ENCODE measurements around the gene PUS1.
A peak's percentile ranks its signal among the peaks of the same experiment; 100 is the strongest.

The PUS1 gene

DNA sequence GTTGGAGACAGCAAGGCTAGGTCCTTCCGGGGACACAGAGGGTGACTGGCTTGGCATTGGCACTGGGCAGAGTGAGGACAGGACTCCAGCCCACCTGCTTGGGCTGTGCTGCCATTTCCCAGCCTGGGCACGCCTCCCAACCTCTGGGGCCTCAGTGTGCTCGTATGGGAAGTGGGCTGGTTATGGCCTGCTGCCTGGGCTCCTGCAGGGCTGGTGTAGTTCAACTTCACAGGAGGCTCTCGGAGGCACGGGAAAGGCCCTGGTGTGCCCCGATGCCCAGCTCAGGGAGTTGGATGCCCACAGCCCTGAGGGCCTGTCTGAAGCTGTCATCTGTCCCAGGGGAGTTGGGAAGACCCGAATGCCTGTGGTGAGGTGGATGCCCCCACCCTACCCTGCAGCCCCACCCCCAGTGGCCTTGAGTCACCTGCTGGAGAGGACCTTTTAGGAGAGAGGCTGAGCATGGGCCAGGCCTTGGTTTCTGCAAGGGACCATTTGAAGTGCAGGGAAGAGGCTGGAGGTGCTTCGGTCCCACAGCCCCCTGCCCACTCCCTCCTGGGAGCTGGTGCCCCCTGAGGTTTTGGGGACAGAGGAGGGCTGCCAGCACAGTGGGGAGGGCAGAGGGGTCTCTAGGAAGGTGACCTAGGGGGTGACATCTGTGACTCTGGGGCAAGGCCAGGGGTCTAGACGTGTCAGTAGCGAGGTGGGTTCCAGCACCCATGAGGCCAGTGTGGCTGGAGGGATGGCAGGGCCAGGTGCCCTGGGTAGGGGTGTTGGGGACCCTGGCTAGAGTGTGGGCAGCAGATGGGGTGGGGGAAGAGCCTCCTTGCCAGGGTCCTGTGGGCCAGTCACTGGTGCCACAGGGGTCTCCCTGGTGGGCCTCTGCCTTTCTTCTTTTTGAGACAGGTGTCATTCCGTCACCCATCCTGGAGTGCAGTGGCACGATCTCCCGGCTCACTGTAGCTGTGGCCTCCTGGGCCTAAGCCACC is 25.5 kb upstream of the PUS1 start:
- DNase-seq, result peak; percentile 20

DNA sequence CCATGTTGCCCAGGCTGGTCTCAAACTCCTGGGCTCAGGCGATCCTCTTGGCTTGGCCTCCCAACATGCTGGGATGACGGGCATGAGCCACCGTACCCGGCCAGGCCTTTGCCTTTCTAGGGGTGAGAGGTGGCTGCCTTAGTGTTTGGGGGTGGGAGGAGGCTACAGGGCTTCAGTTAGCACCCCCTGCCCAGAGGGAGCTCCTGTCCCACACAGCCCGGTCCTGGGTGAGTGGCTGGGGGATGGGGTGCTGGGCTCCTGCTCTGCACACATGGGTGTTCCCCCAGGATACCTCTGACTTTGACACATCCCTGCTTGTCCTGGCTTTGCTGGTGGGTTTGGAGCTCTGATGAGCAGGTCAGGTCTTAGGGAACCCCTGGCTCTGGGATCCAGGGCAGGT is 24.7 kb upstream of the PUS1 start:
- no peak for DNase-seq

DNA sequence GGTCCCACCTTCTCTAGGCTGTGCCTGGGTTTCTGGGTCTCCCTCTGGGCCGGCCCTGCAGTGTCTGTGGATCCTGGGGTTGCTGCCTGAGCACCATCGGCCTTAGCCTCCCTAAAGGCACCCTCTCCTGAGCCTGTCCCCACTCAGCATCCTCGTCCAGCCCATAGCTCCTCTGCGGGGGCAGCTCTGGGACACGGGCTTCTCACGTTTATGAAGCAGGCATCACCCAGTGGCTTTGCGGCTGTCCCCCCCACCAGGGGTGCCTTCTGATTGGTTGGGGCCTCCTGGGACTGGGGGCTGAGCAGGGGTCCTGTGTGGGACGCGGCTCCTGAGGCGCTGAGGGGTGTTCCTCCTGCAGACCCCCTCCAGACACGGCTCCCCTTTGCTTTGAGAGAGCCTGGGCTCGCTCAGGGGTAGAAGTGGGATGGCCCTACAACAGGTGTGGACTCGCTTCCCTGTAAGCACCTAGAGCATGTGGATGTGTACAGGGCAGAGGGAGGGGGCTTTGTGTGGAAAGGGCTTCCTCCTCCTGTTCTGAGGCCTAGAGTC is 23.9 kb upstream of the PUS1 start:
- no peak for DNase-seq

DNA sequence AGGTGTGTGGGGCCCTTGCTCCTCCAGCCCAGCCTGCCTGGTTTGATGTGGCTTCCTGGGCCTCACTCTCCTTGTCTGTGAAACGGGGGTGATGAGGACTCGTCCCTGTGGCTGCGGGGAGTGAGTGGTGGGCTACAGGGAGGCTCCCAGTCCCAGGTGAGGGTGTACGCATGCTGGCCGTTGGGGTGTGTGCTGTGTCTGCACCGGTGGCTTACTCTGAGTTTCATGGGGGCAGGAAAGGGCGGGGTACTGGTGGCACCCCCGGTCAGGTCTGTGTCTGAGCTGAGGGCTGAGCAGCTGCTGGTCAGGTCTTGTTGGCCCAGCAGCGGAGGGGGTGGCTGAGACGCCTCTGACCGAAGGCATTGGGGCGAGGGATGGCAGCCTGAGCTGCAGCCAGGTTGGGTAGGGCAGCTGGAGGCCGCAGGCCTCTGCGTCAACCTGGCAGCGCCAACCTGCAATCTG is 23.4 kb upstream of the PUS1 start:
- no peak for DNase-seq

DNA sequence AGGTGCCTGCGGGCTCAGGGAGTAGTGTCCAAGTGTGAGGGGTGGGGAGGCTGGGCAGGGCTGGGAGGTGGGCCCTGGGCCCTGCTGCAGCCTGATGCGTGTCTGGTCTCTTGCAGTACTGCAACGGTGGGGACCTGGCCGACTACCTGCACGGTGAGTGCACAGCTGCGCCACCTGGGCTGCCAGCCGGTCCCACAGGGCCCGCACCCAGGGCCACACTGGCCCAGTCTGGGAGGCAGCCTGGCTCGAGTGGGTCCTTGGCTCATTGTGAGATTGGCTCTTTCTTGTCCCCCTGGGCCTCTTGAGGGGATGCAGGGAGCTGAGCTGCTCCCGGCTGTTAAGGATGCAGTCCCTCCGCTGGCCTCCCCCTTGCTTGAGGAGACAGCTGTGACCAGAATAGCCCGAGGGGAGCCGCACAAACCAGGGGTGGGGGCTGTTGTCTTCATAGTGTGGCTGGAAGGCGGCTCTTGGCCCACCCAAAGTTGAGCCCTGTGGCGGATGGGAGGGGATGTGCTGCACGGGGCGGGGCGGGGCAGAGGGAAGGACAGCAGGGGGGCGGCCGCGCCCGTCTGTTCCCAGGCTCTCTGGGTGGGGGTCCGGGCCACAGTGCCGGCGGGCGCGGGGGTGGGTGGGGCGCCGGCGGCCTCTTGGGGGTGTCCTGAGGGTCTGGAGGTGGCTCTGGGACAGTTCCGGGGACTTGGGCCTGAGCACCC is 21.5 kb upstream of the PUS1 start:
- no peak for DNase-seq

DNA sequence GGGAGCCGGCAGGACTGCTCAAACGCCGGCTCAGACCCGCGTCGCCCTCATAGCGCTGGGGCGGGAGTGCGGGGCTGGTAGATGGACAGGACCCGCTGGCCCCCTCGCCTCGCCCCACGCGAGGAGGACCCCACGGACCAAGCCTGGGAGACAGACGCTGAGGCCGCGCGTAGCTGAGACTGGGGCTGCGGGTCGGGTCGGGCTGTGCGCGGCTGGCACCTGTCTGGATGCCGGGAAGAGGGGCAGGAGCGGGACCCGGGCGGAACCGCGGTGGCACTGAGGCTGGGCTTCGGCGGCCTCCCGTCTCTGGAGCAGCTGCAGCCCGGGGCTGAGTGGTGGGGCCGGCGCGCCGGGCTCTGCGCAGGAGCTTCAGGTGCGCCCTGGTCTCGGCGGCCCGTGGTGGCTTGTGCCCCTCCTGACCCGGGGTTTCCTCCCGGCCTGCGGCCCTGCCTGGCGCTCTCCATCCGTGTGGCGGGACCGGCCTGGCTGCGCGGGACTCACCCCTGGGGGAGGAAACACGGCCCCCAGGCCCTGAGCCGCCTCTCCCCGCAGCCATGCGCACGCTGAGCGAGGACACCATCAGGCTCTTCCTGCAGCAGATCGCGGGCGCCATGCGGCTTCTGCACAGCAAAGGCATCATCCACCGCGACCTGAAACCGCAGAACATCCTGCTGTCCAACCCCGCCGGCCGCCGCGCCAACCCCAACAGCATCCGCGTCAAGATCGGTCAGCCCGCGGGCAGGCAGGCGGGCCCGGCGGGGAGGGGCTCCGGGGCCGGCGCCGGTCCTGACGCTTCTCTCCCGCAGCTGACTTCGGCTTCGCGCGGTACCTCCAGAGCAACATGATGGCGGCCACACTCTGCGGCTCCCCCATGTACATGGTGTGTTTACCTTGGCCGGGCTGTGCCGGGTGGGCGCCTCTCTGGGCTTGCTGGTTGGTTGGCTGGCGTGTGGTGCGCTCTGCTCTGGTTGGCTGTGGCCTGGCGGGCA is 20.7 kb upstream of the PUS1 start:
- no peak for DNase-seq

DNA sequence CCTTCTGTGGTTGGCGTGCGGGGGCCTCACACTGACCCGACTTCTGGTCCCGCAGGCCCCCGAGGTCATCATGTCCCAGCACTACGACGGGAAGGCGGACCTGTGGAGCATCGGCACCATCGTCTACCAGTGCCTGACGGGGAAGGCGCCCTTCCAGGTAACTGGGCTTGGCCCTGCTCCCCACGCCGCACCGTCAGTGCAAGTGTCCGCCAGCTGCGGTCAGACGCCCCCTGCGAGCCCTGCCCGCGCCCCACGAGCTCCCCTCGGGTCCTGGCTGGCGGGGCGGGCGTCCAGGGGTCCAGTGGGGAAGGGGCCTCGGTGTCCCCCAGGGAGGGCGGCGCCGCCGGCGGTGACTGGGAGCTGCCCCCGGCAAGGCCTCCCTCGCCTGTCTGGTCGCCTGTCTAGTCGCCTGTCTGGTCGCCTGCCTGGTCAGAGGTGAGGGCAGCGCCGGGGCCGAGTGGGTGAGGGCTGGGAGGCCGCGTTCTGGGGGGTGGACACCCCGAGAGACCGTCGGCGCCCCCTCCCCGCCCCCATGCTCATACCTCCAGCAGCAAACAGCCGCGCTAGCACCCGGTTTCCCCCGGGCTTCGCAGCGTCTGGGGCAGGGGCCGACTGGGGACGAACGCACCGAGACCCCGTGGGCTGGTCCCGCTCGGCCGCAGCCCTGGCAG is 19.9 kb upstream of the PUS1 start:
- no peak for DNase-seq

DNA sequence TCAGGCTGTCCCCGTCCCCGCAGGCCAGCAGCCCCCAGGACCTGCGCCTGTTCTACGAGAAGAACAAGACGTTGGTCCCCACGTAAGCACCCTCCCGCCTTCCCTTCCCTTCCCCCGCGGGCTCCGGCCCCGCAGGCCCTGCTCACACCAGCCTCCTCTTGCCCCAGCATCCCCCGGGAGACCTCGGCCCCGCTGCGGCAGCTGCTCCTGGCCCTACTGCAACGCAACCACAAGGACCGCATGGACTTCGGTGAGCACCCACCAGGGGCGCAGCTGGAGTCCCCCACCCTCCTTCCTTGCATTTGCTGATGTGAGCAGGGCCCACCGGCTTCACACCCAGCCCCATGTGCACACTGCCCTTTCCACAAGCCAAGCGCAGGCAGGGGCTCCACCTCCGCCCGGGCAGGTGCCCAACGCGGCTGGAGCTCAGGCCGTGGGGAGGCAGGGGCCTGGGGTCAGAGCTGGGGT is 19.3 kb upstream of the PUS1 start:
- no peak for DNase-seq

DNA sequence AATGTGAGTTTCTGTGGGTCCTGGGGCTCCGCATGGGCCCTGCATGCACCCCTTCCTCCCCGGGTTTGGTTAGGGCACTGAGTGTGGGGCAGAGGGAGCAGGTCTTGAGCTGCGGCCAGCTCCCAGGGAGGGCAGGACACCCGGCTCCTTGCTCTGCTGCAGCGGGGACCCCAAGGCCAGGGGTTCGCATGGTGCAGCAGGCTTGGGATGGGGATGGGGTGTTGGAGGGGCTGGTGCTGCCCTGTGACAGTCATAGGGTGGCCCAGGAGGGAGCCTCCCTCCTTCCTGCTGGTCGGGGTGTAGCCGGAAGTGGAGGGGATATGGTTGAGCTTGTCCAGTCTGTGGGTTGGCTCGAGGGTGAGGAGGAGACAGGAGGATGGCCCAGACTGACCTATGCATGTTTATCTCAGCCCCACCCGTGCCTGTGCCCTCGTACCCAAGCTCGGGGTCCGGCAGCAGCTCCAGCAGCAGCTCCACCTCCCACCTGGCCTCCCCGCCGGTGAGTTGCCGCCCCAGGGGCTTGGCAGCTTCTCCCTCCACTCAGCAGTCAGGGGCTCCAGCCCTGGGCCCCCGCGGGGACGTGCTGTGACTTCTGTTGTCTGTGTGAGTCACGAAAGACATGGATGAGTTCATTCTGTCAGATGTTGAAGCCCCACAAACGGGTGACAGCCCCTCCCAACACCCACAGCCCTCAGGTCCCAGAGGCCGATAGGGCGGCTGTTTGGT is 18.6 kb upstream of the PUS1 start:
- DNase-seq, result no peak

DNA sequence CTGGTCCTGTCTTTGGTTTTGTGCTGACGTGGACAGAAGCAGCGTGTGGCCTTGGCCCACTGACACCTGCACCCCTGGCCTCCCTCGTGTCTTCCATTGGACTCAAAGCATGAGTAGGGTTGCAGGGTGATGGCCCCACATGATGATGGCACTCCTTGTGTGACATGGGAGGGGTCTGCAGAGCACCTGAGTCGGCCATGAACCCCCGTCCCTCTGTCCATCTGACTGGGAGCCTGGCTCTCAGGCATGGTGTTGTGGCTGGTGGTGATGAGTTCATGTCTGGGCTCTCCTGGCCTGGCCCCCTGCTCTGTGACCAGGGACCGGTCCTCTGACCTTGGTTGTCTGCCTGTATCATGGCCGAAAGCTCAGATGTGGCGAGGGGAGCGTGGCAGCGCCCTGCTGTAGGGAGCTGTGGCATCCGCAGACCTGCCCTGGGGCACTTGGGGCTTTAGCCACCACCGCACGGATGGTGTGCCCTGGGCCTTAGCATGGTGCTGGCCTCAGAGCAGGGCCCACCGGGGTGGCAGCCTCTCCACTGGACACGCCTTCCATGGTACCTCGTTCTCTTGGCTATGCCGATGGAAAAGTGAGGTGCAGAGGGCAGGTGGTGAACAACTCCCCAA is 17.9 kb upstream of the PUS1 start:
- no peak for DNase-seq

DNA sequence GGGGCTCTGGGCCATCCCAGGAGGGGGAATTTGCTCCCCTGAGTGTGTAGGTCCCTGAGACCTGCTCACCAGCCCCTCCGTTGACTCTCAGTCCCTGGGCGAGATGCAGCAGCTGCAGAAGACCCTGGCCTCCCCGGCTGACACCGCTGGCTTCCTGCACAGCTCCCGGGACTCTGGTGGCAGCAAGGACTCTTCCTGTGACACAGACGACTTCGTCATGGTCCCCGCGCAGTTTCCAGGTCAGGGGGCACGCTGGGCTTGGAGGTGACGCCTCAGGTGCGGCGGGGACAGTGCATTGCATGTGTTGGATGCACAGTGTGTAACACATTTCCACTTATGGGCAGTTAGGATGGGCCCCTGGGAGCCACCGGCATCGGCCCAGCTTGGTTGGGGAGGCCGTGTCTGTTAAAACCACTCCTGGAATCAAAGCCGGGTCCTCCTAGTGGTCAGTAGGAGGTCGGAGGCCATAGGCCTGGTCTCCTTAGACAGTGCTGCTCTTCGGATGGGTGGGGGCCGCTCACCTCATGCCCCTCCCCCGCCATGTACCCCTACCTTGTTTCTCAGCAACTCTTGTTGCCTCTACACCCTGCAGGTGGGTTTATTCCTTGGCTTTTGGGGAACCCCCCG is 17.1 kb upstream of the PUS1 start:
- no peak for DNase-seq

DNA sequence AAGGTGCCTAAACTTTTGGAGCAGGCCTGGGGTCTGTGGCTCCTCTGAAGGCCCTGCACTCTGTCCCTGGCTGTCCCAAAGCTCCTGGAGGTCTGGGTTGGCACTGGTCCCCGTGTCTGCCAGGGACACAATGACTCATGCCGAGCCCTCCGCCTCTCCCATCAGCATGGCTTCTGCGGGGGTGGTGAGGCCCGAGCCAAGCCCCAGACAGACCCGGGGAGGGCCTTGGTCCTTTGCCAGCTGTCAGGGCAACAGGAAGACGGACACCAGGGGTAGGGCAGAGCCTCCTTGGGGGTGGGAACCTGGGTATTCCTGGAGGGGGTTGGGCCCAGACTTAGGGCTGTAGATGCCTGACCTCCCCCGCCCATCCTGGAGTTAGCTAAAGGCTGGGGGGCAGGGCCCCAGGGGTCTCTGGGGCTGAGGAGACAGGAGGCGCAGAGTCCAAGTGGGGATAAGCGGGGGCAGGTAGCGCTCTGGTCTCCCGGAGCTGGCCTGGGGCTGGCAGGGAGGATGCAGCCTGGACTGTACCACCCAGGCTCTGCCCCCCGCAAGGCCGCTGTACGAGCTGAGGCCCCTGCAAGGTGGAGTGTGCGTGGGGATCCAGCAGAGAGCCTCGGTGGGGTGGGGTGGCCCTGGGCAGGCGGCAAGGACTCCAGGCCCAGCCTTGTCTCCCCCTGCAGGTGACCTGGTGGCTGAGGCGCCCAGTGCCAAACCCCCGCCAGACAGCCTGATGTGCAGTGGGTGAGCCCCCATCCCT is 16.4 kb upstream of the PUS1 start:
- peak; percentile 97 for DNase-seq

DNA sequence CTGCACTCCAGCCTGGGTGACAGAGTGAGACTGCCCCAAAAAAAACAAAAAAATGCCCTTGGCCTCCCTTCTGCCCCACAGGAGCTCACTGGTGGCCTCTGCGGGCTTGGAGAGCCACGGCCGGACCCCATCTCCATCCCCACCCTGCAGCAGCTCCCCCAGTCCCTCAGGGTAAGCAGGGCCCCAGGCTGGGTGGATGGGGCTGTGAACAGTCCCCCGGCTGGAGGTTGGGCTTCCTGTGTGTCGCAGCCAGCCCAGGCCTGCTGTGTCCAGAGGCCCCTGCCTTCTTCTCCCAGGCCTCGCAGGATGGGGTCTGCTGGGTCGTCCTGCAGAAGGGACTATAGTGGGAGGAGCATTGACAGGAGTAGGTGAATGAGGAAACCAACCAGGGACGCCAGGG is 15.4 kb upstream of the PUS1 start:
- no peak for DNase-seq

DNA sequence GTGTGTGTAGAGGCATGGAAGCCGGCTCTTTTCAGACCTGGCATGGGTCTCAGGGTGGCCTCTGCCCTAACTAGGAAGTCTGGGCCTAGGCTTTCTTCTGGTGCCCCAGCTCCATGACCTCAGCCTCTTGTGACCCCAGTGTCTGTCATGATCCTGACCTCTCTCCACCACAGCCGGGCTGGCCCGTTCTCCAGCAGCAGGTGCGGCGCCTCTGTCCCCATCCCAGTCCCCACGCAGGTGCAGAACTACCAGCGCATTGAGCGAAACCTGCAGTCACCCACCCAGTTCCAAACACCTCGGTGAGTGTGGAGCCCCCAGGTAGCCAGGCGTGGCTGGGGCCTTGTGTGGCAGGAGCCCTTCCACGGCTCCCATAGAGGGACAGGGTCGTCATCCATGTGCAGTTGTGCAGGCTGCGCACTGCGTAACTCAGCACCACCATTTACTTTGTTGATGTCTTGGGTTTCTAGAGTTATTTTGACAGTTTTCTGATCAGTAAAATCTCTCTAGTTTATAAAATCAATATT is 14.8 kb upstream of the PUS1 start:
- DNase-seq, result no peak

DNA sequence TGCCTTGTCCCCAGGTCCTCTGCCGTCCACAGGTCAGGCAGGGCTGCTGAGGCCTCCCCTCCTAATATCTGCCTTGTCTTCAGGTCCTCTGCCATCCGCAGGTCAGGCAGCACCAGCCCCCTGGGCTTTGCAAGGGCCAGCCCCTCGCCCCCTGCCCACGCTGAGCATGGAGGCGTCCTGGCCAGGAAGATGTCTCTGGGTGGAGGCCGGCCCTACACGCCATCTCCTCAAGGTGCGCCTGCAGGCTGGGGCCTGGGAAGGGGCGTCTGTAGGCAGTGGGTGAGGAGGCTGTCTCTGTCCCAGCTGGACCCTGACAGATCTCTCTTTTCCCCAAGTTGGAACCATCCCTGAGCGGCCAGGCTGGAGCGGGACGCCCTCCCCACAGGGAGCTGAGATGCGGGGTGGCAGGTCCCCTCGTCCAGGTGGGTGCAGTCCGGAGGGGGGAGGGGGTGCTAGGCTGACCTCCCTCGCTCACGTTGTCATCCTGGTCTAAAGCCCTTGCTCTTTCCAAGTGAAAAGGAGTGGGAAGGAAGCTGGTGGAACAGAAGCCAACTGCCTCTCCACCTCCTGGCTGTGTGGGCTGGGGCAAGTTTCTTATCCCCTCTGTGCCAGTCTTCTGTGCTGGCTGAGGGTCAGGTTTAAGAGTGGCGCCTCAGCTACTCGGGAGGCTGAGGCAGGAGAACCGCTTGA is 13.9 kb upstream of the PUS1 start:
- no peak for DNase-seq

DNA sequence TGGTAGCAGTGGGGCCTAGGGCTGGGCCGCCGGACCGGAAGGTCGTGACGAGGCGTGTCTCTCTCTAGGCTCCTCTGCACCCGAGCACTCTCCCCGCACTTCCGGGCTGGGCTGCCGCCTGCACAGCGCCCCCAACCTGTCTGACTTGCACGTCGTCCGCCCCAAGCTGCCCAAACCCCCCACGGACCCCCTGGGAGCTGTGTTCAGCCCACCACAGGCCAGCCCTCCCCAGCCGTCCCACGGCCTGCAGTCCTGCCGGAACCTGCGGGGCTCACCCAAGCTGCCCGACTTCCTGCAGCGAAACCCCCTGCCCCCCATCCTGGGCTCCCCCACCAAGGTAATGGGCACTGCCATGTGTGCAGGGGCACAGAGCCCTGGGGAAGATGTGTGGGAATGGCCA is 13.3 kb upstream of the PUS1 start:
- no peak for DNase-seq

DNA sequence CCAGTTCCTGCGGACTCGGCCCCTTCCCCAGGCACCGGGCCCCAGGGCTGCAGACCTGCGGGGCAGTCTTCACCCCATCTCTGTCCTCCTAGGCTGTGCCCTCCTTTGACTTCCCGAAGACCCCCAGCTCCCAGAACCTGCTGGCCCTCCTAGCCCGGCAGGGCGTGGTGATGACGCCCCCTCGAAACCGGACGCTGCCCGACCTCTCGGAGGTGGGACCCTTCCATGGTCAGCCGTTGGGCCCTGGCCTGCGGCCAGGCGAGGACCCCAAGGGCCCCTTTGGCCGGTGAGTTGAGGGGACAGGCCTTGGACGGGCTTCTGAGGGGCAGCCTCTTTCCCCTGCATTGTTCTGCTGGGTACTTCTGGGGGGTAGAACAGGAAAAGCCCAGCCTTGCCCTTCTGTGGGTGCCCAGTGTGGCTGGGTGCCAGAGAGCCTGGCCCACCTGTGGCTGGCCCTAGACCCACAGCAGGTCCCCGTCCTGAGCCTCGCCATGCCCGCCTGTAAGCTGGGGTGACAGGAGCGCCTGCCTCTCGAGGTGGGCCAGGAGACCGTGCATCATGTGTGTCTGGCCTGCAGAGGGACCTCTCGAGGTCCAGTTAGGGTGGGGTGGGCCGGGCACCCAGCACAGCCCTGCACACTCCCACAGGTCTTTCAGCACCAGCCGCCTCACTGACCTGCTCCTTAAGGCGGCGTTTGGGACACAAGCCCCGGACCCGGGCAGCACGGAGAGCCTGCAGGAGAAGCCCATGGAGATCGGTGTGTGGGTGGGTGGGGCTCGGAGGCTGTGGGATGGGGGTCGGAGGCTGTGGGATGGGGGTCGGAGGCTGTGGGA is 12.6 kb upstream of the PUS1 start:
- no peak for DNase-seq

Measured in 8988T (cell line).